ENCODE measurements around the gene URB2.
A peak's percentile ranks its signal among the peaks of the same experiment; 100 is the strongest.

The URB2 gene

DNA sequence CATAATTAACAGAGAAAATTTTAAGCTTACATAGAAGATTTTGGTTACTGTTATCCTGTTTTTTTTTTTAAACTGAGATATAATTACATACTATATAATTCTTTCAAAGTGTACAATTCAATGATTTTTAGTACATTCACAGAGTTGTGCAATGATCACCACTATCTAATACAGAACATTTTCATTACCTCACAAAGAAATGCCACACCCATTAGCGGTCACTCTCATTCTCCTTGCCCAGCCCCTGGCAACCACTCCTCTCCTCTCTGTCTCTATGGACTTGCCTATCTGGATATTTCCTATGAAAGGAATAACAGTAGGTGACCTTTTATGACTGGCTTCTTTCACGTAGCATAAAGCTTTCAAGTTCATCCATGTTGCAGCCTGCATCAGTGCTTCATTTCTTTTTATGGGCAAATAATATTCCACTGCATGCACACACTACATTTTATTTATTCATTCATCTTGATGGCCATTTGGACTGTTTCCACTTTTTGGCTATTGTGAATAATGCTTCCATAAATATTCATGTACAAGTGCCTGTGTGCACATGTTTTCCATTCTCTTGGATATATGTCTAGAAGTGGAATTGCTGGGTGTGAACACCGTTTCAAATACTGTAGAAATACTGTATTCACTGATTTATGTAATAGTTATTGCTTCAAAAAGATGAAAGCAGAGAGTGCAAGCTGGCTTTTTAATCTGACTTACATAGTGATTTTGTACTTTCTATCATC lies 26.7 kb upstream of the URB2 start:
- TF ChIP-seq, protein P1, sequence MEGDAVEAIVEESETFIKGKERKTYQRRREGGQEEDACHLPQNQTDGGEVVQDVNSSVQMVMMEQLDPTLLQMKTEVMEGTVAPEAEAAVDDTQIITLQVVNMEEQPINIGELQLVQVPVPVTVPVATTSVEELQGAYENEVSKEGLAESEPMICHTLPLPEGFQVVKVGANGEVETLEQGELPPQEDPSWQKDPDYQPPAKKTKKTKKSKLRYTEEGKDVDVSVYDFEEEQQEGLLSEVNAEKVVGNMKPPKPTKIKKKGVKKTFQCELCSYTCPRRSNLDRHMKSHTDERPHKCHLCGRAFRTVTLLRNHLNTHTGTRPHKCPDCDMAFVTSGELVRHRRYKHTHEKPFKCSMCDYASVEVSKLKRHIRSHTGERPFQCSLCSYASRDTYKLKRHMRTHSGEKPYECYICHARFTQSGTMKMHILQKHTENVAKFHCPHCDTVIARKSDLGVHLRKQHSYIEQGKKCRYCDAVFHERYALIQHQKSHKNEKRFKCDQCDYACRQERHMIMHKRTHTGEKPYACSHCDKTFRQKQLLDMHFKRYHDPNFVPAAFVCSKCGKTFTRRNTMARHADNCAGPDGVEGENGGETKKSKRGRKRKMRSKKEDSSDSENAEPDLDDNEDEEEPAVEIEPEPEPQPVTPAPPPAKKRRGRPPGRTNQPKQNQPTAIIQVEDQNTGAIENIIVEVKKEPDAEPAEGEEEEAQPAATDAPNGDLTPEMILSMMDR (conservative IDR thresholded peaks at IDR 0.05; ENCODE audit: control insufficient read depth, insufficient read depth, low read depth, low read length), result no peak
- H3K4me3 ChIP-seq (ENCODE audit: control insufficient read depth, low read depth, low read length), result no peak overlapping the region
- DNase-seq (ENCODE audit: low read depth), result peak; percentile 47

DNA sequence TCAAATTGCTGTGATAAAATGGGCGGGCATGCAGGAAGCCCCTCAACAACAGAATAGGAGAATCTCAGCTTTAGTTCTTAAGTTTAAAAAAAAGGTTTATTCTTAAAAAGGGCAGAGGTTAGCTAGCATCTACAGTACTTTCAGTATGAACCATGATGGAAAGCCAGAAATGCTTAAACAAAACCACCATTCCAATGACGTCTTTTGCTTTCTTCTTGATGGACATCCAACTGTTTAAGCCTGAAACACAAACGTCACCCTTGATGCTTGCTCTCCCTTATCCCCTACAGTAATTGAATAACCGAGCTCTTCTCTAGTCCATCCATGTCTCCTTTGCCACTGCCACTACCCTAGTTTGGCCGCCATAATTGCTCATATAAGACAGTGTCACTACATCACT lies 25.8 kb upstream of the URB2 start:
- no peak overlapping the region for H3K4me3 ChIP-seq (ENCODE audit: control insufficient read depth, low read depth, low read length)
- TF ChIP-seq, protein P1 (conservative IDR thresholded peaks at IDR 0.05; ENCODE audit: control insufficient read depth, insufficient read depth, low read depth, low read length), result no peak

DNA sequence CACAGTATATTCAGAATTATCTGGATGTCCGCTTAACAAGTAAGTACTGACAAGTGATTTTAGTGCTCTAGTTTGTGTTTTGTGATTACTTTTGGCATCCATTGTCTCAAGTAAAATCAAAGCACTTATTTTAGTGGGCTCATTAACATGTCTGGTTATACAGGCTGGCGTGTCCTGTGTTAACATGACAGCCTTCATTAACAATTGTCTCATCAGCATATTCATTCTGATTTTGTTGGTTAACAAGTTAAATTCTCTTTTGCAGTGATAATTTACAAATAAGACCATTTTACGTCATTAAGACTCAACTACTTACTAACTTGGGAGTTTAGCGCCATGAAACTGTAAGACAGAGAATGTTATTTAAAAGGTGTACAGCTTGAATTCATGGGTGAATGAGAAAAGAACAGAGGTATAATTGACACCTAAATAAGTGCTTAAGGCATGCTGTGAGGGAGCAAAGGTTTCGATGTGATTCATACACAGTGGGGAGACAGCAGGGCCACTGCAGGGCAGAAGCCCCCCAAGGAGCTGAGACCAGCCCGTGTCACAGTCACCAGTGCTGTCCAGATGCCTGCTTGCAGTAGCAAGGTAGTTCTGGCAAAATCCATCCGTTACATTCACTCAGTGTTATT lies 22.6 kb upstream of the URB2 start:
- TF ChIP-seq, protein P1 (conservative IDR thresholded peaks at IDR 0.05; ENCODE audit: control insufficient read depth, insufficient read depth, low read depth, low read length), result no peak
- no peak overlapping the region for H3K4me3 ChIP-seq (ENCODE audit: control insufficient read depth, low read depth, low read length)
- no peak for DNase-seq (ENCODE audit: low read depth)

More for the DNA sequence above, 25.8 kb upstream of the URB2 start:
- no peak for DNase-seq (ENCODE audit: low read depth)

DNA sequence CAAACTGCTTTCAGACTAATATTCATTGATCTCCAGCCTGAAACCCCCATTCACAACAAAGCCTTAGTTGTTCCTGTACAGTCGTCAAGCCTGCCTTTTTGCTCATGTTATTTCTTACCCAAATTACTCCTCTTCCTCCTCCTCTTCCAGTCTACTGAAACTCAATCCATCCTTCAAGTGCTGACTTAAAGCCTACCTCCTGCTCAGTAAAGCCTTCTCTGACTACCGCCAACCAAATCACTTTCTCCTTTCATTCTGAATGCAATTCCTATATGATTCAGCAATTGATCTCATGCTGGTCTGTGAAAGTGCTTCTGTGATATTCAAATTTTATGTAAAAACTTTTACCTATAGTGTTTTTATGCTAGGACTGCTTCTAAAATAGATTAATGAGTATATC lies 18.7 kb upstream of the URB2 start:
- H3K4me3 ChIP-seq (ENCODE audit: control insufficient read depth, low read depth, low read length), result no peak overlapping the region
- TF ChIP-seq, protein P1 (conservative IDR thresholded peaks at IDR 0.05; ENCODE audit: control insufficient read depth, insufficient read depth, low read depth, low read length), result no peak
- DNase-seq (ENCODE audit: low read depth), result no peak

DNA sequence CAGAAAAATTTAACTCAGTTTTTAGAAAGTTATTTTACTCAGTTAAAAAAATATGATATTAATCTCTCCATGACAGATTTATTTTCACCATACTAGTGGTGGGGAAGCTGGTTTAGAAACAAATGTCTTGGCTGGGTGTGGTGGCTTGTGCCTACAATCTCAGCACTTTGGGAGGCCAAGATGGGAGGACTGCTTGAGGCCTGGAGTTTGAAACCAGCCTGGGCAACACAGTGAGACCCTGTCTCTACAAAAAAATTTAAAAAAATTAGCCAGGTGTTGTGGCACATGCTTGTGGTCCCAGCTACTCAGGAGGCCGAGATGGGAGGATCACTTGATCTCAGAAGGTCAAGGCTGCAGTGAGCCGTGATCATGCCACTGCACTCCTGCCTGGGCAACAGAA lies 17.5 kb upstream of the URB2 start:
- no peak for DNase-seq (ENCODE audit: low read depth)

DNA sequence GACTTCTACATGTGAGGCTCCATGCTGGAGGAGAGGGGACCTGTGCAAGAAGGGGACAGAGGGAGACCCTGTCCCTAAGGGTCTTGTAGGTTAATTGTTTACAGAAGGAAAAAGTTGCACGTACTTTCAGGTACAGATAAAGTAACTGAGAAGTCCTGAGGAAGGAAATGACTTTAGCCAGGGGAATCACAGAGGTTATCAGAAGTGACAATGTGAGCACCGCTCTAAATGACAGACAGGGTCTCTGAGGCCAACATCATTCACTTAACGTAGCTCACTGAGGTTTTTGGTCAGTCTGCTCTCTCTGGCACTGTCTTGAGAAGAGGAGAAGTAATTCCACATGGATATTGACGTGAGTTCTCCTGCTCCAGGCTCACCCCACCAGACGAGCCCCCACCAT lies 12.1 kb upstream of the URB2 start:
- DNase-seq (ENCODE audit: low read depth), result no peak
- TF ChIP-seq, protein P1 (conservative IDR thresholded peaks at IDR 0.05; ENCODE audit: control insufficient read depth, insufficient read depth, low read depth, low read length), result no peak

More for the DNA sequence above, 17.5 kb upstream of the URB2 start:
- no peak overlapping the region for H3K4me3 ChIP-seq (ENCODE audit: control insufficient read depth, low read depth, low read length)
- TF ChIP-seq, protein P1 (conservative IDR thresholded peaks at IDR 0.05; ENCODE audit: control insufficient read depth, insufficient read depth, low read depth, low read length), result no peak

More for the DNA sequence above, 12.1 kb upstream of the URB2 start:
- H3K4me3 ChIP-seq (ENCODE audit: control insufficient read depth, low read depth, low read length), result no peak overlapping the region
